DND-41 (cell line): ENCODE data around the gene DNER.

Experiments used
- ATAC-seq: fragments of 200-7000 bp; cut with Tn5 transposase; 3 replicates; pipeline ENCODE4 v1.9.1; 2021; ENCODE audit warnings: low read depth; ENCODE audit not compliant: insufficient read depth
- DNase-seq: peaks from one replicate; pipeline ENCODE4 v3.0.0-alpha.2; 2020
- H2AFZ ChIP-seq: 2 replicates; pipeline ENCODE4 v1.6.0; 2012; ENCODE audit warnings: low read depth, low read length
- H3K27ac ChIP-seq: 2 replicates; pipeline ENCODE4 v1.5.1; 2012; ENCODE audit warnings: low read length, inconsistent platforms
- H3K27me3 ChIP-seq: fragments of 200-600 bp; sonication (generic); 2 replicates; pipeline ENCODE4 v1.6.0; 2012; ENCODE audit warnings: low read length, mild to moderate bottlenecking, inconsistent platforms; ENCODE audit not compliant: insufficient read depth, poor library complexity
- H3K36me3 ChIP-seq: 2 replicates; pipeline ENCODE4 v1.5.1; 2012; ENCODE audit warnings: low read length, inconsistent platforms; ENCODE audit not compliant: insufficient read depth
- H3K4me1 ChIP-seq: 2 replicates; pipeline ENCODE4 v1.5.1; 2012; ENCODE audit warnings: mild to moderate bottlenecking, low read length; ENCODE audit not compliant: insufficient read depth
- H3K4me2 ChIP-seq: 2 replicates; pipeline ENCODE4 v1.6.0; 2012; ENCODE audit warnings: mild to moderate bottlenecking, moderate library complexity, low read length, inconsistent platforms; ENCODE audit not compliant: insufficient read depth
- H3K4me3 ChIP-seq, 2 experiments: fragments of 200-600 bp in 1 of 2; shearing (Covaris generic) in 1 of 2; 2 replicates each; pipeline ENCODE4 v1.5.1; 2012 to 2016; ENCODE audit warnings: inconsistent platforms in 2 of 2, low read length in 2 of 2, mild to moderate bottlenecking in 2 of 2, low read depth in 1 of 2, moderate library complexity in 1 of 2
- H3K79me2 ChIP-seq: 2 replicates; pipeline ENCODE4 v1.6.0; 2012; ENCODE audit warnings: low read length, inconsistent platforms; ENCODE audit not compliant: insufficient read depth
- H3K9ac ChIP-seq: 2 replicates; pipeline ENCODE4 v1.6.0; 2012; ENCODE audit warnings: low read depth, mild to moderate bottlenecking, inconsistent platforms, low read length, moderate library complexity
- H3K9me3 ChIP-seq: 2 replicates; pipeline ENCODE4 v1.5.1; 2012; ENCODE audit warnings: low read length, moderate library complexity, mild to moderate bottlenecking, inconsistent platforms; ENCODE audit not compliant: insufficient read depth, severe bottlenecking
- H4K20me1 ChIP-seq: 2 replicates; pipeline ENCODE4 v1.6.0; 2012; ENCODE audit warnings: low read length; ENCODE audit not compliant: insufficient read depth
- EZH2 ChIP-seq: IDR thresholded peaks from 3 replicates; pipeline ENCODE4 v1.6.1; 2012; ENCODE audit warnings: borderline replicate concordance, low read depth, mild to moderate bottlenecking, moderate library complexity, low read length, inconsistent platforms; ENCODE audit not compliant: severe bottlenecking
- TF ChIP-seq, protein P1 (sequence below): IDR thresholded peaks from 2 replicates; pipeline ENCODE4 v1.5.1; 2012; ENCODE audit warnings: borderline replicate concordance, low read length, moderate library complexity, mild to moderate bottlenecking; ENCODE audit not compliant: poor library complexity, severe bottlenecking; ENCODE audit errors: extremely low read depth

DNER gene

DNA sequence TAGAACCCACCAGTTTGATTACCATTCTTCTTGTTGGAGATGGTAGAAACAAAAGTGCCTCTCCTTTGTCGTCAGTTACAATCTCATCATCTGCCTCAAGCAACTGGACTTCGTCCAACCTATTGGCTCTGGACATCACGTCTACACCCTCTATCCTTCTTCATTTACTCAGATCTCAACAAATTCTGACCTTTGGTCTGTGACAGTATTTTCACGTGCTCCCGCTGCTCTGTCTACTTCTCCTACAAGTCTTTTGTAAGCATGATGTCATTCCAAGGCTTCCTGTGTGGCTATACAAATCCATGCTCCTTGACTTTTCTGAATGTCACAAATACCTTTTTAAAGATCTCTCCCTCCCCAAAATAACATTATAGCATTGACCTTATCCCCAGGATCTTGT is 400.2 kb downstream of the DNER start:
- Histone ChIP-seq H3K4me3 (no peak overlapping the region), H3K27ac (no peak overlapping the region), H3K79me2 (no peaks in the 10 kb centered on the region), H3K27me3 (no peaks in the 10 kb centered on the region), H4K20me1 (no peaks in the 10 kb centered on the region), H3K4me1 (no peaks in the 10 kb centered on the region), H3K36me3 (no peaks in the 10 kb centered on the region), H3K9ac (no peak overlapping the region), H3K4me2 (no peak overlapping the region), H3K9me3 (no peaks in the 10 kb centered on the region), H2AFZ (no peak overlapping the region)
- ATAC-seq (no peak), DNase-seq (no peak)
- TF ChIP-seq, protein P1, sequence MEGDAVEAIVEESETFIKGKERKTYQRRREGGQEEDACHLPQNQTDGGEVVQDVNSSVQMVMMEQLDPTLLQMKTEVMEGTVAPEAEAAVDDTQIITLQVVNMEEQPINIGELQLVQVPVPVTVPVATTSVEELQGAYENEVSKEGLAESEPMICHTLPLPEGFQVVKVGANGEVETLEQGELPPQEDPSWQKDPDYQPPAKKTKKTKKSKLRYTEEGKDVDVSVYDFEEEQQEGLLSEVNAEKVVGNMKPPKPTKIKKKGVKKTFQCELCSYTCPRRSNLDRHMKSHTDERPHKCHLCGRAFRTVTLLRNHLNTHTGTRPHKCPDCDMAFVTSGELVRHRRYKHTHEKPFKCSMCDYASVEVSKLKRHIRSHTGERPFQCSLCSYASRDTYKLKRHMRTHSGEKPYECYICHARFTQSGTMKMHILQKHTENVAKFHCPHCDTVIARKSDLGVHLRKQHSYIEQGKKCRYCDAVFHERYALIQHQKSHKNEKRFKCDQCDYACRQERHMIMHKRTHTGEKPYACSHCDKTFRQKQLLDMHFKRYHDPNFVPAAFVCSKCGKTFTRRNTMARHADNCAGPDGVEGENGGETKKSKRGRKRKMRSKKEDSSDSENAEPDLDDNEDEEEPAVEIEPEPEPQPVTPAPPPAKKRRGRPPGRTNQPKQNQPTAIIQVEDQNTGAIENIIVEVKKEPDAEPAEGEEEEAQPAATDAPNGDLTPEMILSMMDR: no peak
- TF ChIP-seq EZH2: no peak

DNA sequence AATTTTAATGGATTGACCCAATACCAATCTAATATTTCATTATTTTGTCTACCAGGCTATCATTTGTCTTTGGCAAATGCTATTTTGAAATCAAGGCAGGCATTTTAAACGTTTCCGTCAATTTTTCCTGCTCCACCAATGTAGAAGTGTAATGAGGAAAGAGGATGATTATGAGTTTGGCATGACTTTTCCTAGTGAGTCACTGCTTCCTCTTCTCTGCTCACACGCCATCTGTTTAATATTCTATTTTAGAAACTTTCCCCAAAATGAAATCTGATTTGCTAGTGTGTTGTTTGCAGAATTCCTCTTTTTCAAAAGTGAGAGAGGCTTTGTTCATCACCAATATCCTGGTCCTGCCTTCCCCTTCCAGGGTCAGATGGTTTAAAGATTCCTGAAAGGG is 400.8 kb downstream of the DNER start:
- Histone ChIP-seq H3K27ac (no peak overlapping the region), H3K9ac (no peak overlapping the region), H3K4me1 (no peaks in the 10 kb centered on the region), H2AFZ (no peak overlapping the region), H4K20me1 (no peaks in the 10 kb centered on the region), H3K36me3 (no peaks in the 10 kb centered on the region), H3K79me2 (no peaks in the 10 kb centered on the region), H3K4me3 (no peak overlapping the region), H3K27me3 (no peaks in the 10 kb centered on the region), H3K4me2 (no peak overlapping the region), H3K9me3 (no peaks in the 10 kb centered on the region)
- no peak for ATAC-seq
- TF ChIP-seq EZH2: no peak
- TF ChIP-seq, protein P1: no peak
- DNase-seq: no peak
